ENCODE measurements around the gene FGFR3.
A peak's percentile ranks its signal among the peaks of the same experiment; 100 is the strongest.

The FGFR3 gene

DNA sequence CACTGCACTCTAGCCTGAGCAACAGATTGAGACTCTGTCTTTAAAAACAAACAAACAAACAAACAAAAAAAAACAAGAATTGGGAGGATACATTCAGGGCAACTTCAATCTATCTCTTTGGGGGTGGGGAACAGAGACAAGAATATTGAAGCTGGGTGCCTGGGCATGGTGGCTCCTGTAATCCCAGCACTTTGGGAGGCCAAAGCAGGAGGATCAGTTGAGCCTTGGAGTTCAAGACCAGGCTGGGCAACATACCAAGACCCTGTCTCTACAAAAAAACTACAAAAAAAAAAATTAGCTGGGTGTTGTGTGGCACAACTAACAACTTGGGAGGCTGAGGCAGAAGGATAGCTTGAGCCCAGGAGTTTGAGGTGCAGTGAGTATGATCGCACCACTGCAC lies 61.7 kb downstream of the FGFR3 start:
- Histone ChIP-seq H3K9me3 (replicated peaks; ENCODE audit: insufficient read depth, low read length) (no peaks in the 10 kb centered on the region), H3K9ac (ENCODE audit: low read length) (peak overlapping the region; percentile 87; the same call in 1 of the 2 replicates), H3K27ac (ENCODE audit: low read length) (peak overlapping the region; percentile 9; the same call in 1 of the 2 replicates), H3K79me2 (ENCODE audit: low read length) (peaks cover 68% of the 10 kb centered on the region), H3F3A (ENCODE audit: insufficient read depth, low read length) (no peaks in the 10 kb centered on the region), H3K4me3 (ENCODE audit: low read length) (peak overlapping the region; percentile 98), H2AFZ (ENCODE audit: low read length) (peak overlapping the region; percentile 74; the same call in 1 of the 2 replicates), H4K20me1 (ENCODE audit: insufficient read depth, low read length) (peaks cover 4% of the 10 kb centered on the region; the same call in 1 of the 2 replicates), H3K9me2 (replicated peaks; ENCODE audit: insufficient read depth, low read length) (no peaks in the 10 kb centered on the region), H3K27me3 (replicated peaks; ENCODE audit: insufficient read depth, low read length) (no peaks in the 10 kb centered on the region), H3K36me3 (replicated peaks; ENCODE audit: insufficient read depth, low read length) (no peaks in the 10 kb centered on the region), H3K4me2 (ENCODE audit: low read depth, low read length) (peak overlapping the region; percentile 73), H3K4me1 (ENCODE audit: low read length) (peaks cover 5% of the 10 kb centered on the region)
- DNase-seq, result no peak
- TF ChIP-seq, protein P1, sequence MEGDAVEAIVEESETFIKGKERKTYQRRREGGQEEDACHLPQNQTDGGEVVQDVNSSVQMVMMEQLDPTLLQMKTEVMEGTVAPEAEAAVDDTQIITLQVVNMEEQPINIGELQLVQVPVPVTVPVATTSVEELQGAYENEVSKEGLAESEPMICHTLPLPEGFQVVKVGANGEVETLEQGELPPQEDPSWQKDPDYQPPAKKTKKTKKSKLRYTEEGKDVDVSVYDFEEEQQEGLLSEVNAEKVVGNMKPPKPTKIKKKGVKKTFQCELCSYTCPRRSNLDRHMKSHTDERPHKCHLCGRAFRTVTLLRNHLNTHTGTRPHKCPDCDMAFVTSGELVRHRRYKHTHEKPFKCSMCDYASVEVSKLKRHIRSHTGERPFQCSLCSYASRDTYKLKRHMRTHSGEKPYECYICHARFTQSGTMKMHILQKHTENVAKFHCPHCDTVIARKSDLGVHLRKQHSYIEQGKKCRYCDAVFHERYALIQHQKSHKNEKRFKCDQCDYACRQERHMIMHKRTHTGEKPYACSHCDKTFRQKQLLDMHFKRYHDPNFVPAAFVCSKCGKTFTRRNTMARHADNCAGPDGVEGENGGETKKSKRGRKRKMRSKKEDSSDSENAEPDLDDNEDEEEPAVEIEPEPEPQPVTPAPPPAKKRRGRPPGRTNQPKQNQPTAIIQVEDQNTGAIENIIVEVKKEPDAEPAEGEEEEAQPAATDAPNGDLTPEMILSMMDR (IDR thresholded peaks at IDR 0.05; ENCODE audit: low read length), result no peak
- TF ChIP-seq EZH2phosphoT487 (IDR thresholded peaks at IDR 0.05; ENCODE audit: low read length) (no peak), EZH2 (optimal IDR thresholded peaks at IDR 0.05; ENCODE audit: low read depth, low read length) (no peak)

DNA sequence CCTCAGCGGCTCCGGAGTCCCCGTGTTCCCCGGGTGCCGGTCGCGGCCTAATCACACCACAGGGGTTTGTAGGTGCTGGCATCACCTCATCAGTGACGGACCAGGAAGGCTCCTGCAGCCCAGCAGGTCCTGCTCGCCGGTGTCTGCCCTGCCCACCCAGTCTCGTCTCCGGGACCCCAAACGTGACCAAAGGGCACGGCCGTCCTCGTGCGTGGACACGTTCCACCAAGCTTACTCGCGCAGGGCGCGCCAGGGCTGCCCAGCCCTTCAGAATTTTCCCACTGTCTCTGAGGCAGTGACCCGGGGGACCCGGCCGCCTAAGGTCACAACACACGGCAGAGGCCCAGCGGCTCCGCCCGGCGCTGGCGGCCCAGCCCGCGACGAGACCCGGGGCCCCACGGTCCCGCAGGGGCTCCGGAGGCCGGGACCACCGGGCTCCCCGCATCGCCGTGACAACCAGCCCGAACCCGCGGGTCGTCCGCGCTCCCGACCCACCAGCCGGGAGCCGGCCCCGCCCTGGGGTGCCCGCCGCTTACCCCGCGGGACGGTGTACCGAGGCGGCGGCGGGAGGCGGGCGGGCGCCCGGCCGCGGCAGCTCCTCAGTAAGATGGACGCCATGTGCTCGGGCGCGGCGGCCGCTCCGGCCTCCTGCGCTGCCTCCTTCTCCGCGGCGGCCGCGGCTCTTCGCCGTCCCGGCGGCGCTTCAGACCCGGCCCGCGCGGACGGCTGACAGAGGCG lies 62.4 kb downstream of the FGFR3 start:
- Histone ChIP-seq H3K79me2 (ENCODE audit: low read length) (peaks cover 61% of the 10 kb centered on the region), H2AFZ (ENCODE audit: low read length) (peak overlapping the region; percentile 74), H3K9me2 (replicated peaks; ENCODE audit: insufficient read depth, low read length) (no peaks in the 10 kb centered on the region), H3K4me1 (ENCODE audit: low read length) (peaks cover 5% of the 10 kb centered on the region), H3K4me2 (ENCODE audit: low read depth, low read length) (peak overlapping the region; percentile 73), H3K36me3 (replicated peaks; ENCODE audit: insufficient read depth, low read length) (no peaks in the 10 kb centered on the region), H3K27me3 (replicated peaks; ENCODE audit: insufficient read depth, low read length) (no peaks in the 10 kb centered on the region), H3K4me3 (ENCODE audit: low read length) (peak overlapping the region; percentile 98), H4K20me1 (ENCODE audit: insufficient read depth, low read length) (peaks cover 4% of the 10 kb centered on the region; the same call in 1 of the 2 replicates), H3F3A (ENCODE audit: insufficient read depth, low read length) (no peaks in the 10 kb centered on the region), H3K9ac (ENCODE audit: low read length) (peak overlapping the region; percentile 87), H3K27ac (ENCODE audit: low read length) (peak overlapping the region; percentile 9; the same call in 1 of the 2 replicates), H3K9me3 (replicated peaks; ENCODE audit: insufficient read depth, low read length) (no peaks in the 10 kb centered on the region)
- peak; percentile 16 for DNase-seq
- no peak for TF ChIP-seq EZH2 (optimal IDR thresholded peaks at IDR 0.05; ENCODE audit: low read depth, low read length)
- no peak for TF ChIP-seq EZH2phosphoT487 (IDR thresholded peaks at IDR 0.05; ENCODE audit: low read length)
- TF ChIP-seq, protein P1 (IDR thresholded peaks at IDR 0.05; ENCODE audit: low read length), result no peak

DNA sequence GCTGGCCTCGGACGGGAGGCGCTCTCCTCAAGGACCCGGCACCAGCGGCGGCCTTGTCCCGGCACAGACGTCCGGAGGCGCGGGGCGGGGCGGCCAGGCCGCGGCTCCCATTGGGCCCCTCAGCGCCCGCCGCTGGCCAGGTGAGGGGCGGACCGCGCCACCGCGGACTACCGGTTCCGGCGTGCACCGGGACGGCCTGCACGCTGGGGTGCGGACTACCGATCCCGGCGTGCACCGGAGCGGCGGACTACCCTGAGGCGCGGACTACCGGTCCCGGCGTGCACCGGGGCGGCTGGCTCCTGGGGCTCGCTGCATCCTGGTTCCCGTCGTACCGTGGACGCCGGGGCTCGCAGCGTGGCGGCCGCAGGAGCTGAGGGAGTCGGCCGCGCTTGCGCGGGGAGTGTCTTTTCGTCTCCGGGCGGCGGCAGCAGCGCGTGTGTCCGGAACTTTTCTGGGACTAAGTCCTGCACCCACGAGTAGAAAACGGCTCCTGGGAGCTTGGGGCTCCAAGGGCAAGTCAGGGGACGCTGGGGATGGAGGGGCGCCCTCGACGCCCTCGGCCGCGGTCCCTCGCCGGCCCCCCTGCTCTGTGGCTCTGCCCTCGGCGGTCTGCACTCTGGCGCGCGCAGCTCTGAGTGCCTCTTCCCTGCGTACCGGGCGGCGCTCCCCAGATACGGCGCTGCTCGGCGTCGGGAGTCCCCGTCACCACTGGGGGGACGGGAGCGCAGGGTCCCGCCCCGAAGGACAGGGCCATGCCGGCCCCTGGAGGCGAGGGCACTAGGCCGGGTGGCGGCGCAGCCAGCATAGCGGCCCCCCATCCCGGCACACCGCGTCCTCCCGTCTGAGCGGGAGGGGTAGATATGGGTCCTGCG lies 63.2 kb downstream of the FGFR3 start, which contains the start of gene LETM1:
LETM1 (minus strand) TSS at position 86 of the 872 bp plus-strand sequence. CDS start 206 bp downstream, outside the sequence.
- H2AFZ ChIP-seq (ENCODE audit: low read length), result peak within 1 kb of the TSS; percentile 80
- H3K9ac ChIP-seq (ENCODE audit: low read length), result peak within 1 kb of the TSS; percentile 87
- peak; percentile 94 for DNase-seq
- H3K4me2 ChIP-seq (ENCODE audit: low read depth, low read length), result peak within 1 kb of the TSS; percentile 97
- H3K4me3 ChIP-seq (ENCODE audit: low read length), result peak within 1 kb of the TSS; percentile 98
- H3K9me2 ChIP-seq (replicated peaks; ENCODE audit: insufficient read depth, low read length), result no peaks in the 10 kb centered on the region
- peaks cover 5% of the 10 kb centered on the region for H3K4me1 ChIP-seq (ENCODE audit: low read length)
- H3K27me3 ChIP-seq (replicated peaks; ENCODE audit: insufficient read depth, low read length), result no peaks in the 10 kb centered on the region
- no peak for TF ChIP-seq EZH2 (optimal IDR thresholded peaks at IDR 0.05; ENCODE audit: low read depth, low read length)
- TF ChIP-seq, protein P1 (IDR thresholded peaks at IDR 0.05; ENCODE audit: low read length), result peak; percentile 16; the same call in 1 of the 2 replicates
- peak within 1 kb of the TSS; percentile 35; the same call in 1 of the 2 replicates for H3K27ac ChIP-seq (ENCODE audit: low read length)
- no peaks in the 10 kb centered on the region for H3K9me3 ChIP-seq (replicated peaks; ENCODE audit: insufficient read depth, low read length)
- peaks cover 4% of the 10 kb centered on the region; the same call in 1 of the 2 replicates for H4K20me1 ChIP-seq (ENCODE audit: insufficient read depth, low read length)
- peaks cover 54% of the 10 kb centered on the region for H3K79me2 ChIP-seq (ENCODE audit: low read length)
- H3F3A ChIP-seq (ENCODE audit: insufficient read depth, low read length), result no peaks in the 10 kb centered on the region
- no peaks in the 10 kb centered on the region for H3K36me3 ChIP-seq (replicated peaks; ENCODE audit: insufficient read depth, low read length)
